ENCODE data around the gene NECTIN3.

DNA sequence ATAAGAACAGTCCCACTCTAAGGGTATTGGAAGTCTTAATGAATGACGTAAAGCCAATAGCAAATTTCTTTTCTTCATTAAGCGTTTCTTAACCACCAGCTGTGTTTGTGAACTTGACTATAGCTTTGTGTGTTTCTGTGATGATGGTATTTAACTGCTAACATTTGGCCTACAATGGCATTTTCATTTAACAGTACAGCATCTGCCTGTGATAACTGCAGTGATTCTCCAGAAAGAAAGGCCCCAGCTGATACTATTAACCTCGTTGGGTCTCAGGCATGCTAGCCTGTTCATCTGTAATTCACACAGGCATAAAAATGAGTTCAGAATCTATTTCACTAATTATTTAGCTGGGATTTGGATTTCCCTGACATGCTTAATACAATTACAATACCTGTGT, 121.9 kb downstream of the NECTIN3 start:
- TF ChIP-seq, protein P1, sequence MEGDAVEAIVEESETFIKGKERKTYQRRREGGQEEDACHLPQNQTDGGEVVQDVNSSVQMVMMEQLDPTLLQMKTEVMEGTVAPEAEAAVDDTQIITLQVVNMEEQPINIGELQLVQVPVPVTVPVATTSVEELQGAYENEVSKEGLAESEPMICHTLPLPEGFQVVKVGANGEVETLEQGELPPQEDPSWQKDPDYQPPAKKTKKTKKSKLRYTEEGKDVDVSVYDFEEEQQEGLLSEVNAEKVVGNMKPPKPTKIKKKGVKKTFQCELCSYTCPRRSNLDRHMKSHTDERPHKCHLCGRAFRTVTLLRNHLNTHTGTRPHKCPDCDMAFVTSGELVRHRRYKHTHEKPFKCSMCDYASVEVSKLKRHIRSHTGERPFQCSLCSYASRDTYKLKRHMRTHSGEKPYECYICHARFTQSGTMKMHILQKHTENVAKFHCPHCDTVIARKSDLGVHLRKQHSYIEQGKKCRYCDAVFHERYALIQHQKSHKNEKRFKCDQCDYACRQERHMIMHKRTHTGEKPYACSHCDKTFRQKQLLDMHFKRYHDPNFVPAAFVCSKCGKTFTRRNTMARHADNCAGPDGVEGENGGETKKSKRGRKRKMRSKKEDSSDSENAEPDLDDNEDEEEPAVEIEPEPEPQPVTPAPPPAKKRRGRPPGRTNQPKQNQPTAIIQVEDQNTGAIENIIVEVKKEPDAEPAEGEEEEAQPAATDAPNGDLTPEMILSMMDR (IDR thresholded peaks at IDR 0.05), result no peak
- no peak for TF ChIP-seq POLR2A (IDR thresholded peaks at IDR 0.05)
